Posterior vena cava (tissue), 2 donors: ENCODE measurements around the gene STARD7. TPM values are rescaled to one million over a fixed set of nuclear protein-coding genes. Genes with fewer than 3 reads are reported as not detected.
A peak's percentile ranks its signal among the peaks of the same experiment; 100 is the strongest.
"Not testable (repeated sequence)": the region's sequence is repeated elsewhere in the genome, so short reads cannot be mapped to it uniquely, and the experiment has no call there.

Experiments
- DNase-seq: peaks from one replicate; pipeline ENCODE4 v3.0.0-alpha.2; 2020; ENCODE audit warnings: low spot score
- intact Hi-C, 2 donors: fragments of 100-400 bp; cut with DNase I; formaldehyde crosslinking; loops; one replicate each; pipeline versions ENCODE4 v1.14.1 to v1.14.2; 2022 to 2023
- total RNA-seq, 2 donors: library from RNA; stranded (reverse); fragmentation: NEBNext Ultra II Directional; extraction: Animal tissue kit (Norgen Biotek cat#: 25700); gene quantifications; one replicate each; pipeline ENCODE4 v1.2.1, GENCODE V29; 2021
- donor health status: DM: yes; HTN: yes; CAD: no.
- donor health status: DM: yes; HTN: yes; CAD: no.

The STARD7 gene
- total RNA-seq, 2 donors from 2014 or later: 68.0 to 71.4 TPM

DNA sequence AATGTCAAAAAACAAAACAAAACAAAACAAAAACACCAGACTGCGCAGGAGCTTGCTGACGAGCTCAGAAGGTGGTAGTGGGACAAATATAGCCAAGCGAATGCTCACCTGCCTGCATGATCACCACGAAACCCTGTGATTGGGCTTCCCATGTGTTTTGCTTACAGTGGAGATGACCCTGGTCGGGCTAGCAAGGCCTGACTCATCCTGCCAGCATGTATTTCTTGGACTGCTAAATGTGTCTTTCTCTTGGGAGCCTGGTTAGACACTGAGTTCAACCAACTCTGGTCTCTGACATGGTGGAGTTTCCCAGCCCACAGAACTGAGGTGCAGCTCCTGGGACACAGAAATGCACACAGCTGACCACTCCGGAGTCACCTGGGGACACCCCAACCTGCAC, 32.7 kb downstream of the STARD7 start:
- intact Hi-C loops: no loop called here

DNA sequence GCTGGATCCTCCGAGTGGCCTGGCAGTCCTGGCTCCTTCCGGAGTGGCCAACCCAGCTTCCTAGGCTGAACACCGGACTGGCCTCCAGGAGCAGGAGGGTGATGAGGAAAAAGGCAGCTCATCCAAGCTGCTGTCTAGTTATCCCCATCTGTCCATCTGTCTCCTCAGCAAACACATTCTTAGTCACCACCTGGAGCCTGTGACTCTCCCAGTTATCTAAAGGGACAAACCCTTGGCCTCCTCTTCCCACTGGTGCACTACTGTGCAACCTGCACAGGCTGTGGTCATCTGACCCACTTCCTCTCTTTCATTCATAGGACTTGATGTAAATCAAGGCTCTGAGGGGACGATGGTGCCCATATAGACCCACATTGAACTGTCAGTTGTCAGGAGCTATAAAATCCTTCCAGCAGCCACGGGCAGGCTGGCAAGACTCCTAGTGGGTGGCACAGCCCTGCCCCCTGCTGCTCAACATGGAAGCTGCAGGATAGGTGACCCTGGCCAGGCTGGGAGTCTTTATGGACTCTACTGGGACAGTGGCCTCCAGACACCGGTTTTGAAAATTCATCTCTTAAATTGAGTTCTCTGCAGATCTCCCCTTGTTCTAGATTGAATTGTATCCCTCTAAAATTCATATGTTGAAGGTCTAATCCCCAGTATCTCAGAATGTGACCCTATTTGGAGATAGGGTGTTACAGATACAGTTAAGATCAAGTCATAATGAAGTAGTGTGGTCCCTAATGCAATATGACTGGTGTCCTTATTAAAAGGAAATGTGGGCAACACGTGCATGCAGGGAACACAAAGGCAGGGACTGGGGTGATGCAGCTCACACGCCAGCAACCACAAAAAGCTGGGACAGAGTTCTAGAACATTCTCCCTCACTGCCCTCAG, 34.1 kb downstream of the STARD7 start:
- peak; percentile 89 for DNase-seq

More for the DNA sequence above, 32.7 kb downstream of the STARD7 start:
- DNase-seq: peak; percentile 32

DNA sequence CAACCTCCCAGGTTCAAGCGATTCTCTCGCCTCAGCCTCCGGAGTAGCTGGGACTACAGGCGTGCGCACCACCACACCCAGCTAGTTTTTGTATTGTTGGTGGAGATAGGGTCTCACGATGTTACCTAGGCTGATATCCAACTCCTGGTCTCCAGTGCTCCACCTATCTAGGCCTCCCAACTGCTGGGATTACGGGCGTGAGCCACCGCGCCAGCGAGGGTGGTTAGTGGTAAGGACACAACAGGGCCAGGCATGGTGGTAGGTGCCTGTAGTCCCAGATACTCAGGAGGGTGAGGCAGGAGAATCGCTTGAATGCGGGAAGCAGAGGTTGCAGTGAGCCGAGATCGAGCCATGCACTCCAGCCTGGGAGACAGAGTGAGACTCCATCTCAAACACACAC, 36.8 kb downstream of the STARD7 start:
- intact Hi-C loops: no loop called here
- DNase-seq: peak; percentile 56

More for the DNA sequence above, 34.1 kb downstream of the STARD7 start:
- intact Hi-C loops: no loop called here

DNA sequence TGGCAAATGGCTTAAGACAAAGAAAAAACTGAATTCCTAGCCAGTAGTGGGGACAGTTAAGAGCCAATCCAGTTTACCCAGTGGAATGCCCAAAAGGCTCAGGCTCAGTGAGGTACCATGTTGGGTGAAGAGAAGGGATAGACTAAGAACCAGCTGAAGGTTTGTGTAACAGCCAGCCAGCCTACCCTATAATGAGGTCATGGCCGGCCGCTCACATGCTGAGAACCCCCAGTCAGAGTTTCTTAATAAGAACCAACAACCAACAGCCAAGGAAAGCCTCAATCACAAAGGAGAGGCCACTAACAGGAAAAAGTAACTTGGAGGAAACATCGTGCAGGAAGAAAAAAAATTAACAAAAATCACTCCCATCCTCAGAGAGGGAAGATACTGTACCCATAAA, 38.0 kb downstream of the STARD7 start:
- intact Hi-C loops: no loop called here
- no peak for DNase-seq

DNA sequence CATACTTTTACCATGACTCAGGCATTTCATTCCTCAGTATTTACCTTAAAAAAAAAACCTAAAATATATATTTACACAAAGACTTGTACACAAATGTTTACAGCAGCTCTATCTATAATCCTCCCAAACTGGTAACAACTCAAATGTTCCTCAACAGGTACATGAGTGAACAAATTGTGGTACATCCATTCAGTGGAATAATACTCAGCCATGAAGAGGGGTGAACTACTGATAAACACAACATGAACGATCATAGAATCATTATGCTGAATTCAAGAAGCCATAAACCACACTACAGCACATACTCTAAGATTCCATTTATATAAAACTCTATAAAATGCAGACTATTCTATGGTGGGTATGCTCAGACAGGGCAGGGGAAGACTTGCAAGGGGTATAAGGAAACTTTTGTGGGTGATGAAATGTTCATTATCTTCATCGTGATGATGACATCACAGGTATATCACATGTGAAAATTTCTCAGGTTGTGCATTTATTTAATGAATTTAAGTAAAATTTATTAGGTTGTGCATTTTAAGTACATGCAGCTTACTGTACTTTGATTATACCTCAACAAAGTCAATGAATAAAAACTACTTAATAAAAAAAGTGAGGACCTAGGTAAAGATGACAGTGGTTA, 38.6 kb downstream of the STARD7 start:
- intact Hi-C loops: no loop called here
- no peak for DNase-seq

DNA sequence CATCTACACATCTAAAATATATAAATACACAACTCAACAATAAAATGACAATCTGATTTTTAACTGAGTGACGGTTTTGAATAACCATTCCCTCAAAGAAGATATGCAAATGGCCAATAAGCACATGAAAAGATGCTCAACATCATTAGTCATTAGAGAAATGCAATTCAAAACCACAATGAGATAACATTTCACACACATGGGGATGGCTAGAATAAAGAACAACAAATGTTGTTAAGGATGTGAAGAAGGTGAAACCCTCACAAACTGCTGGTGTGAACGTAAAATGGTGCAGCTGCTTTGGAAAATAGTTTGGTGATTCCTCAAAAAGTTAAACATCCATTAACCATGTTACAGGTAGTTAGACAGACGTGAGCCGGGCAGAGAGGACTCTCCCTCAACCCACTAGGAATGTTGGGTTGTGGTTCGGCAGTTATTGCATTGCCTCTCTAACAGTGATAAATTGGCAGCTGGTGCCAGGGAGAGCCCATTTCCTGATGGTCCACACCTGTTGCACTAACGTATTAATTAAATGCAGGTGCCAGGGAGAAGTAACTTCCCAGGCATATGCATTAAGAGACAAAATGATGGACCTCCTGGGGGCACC, 41.1 kb downstream of the STARD7 start:
- intact Hi-C loops: no loop called here

DNA sequence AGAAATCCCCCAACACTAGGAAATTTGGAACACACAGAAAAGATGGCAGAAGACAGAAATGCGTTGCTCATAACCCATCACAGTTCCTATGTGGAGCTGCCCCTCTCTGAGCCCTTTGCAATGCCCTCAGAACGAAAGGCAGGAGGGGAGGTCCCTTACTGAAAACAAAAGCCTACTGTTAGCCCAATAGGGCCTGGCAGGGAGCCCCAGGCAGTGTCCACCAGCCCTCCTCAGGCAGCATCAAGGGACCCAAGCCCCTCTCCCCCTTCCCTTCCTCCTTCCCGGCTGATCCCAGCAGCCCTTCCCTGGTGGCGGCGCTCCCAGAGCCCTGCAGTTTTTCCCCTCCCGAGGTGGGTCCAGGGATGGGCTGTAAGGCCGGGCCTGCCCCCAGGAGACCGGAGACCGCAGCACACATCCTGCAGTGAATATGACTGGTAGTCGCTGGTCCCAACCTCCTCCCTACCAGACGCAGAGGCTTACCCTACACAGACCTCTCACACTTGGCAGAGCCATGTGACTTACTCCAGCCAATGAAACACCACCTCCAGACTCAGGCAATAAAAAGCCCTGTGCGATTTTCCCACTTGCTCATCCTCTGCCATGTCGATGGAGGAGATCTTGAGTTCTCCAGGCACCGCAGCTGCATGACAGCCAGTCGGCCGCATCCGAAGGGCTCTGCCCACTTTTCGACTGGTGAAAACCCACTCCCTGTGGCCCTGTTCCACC, 44.0 kb downstream of the STARD7 start:
- DNase-seq: peak; percentile 38
- intact Hi-C loops: no loop called here

More for the DNA sequence above, 41.1 kb downstream of the STARD7 start:
- DNase-seq: peak; percentile 40

DNA sequence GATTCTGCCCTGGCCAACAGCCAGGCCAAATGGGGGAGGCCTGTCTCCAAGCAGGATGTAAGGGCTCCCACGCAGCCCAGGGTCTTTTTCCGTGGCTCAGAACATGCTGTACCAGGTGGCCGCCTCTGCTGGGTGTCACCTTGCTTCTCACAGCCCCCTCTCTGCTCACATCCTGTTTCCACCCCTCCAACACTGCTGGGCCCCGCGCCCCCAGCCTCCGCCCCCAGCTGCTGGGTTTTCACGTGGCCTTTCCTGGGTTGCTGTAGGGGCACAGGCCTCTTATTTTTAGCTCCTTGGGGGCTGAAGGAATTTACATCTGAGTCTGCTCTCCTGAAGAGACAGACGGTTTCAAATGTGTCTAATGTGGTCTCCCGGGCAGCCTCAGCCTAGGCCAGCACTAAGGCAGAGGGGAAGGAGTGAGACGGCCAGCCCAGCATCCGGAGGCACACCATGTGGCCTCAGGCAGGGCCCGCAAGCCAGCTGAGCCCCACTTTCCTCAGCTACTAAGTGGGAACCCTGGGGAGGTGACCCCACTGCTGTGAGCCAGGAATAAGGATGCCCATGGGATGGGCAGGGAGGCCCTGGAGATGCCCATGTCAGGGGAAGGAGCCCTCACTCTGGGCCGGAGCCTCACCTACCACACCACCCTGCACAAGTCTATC, 44.7 kb downstream of the STARD7 start:
- intact Hi-C loops: no loop called here

DNA sequence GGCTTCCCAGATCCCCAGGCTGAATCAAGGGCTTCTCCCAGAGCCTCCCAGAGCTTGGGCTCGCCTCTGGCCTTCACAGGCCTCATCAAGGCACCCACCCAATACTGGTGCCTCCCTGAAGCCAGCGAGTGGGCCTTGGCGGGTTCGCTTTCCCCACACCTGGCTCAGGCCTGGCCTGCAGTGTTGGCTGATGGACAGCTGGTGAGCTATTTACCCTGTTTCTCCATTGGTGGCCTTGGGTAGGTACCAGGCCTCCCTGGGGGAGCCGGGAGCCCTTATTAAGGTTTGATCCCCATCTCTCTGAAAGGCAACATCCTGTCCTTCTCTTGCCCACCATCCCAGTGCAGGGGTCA, 45.2 kb downstream of the STARD7 start:
- DNase-seq: peak; percentile 37
- intact Hi-C loops: no loop called here

More for the DNA sequence above, 44.7 kb downstream of the STARD7 start:
- DNase-seq: peak; percentile 76

DNA sequence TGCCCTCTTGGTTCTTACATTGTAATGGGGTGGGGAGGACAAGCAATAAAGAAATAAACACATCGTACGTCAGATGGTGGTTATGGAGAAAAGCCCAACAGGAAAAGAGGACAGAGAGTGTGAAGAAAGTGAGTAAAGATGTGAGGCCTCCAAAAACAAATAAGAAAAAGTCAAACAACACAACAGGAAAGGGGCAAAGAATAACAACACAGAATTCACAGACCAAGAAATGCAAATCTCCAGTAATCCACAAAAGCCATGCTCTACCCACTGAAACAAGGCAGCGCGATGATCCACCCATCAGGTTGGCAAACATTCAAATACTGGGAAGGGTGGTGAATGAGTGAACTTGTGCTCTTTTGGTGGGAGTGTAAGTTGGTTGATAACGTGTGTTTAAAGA, 46.7 kb downstream of the STARD7 start:
- intact Hi-C loops: no loop called here
- no peak for DNase-seq

DNA sequence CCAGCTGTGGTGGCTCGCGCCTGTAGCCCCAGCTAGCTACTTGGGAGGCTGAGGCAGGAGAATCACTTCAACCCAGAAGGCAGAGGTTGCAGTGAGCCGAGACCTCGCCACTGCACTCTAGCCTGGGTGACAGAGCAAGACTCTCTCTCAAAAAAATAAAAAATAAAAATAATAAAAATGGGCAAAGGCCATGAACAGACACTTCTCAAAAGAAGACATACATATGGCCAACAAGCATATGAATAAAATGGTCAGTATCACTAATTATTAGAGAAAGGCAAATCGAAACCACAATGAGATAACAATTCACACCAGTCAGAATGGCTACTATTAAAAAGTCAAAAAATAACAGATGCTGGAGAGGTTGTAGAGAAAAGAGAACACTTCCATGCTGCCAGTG, 48.3 kb downstream of the STARD7 start:
- DNase-seq, intact Hi-C loops: not testable (repeated sequence)

DNA sequence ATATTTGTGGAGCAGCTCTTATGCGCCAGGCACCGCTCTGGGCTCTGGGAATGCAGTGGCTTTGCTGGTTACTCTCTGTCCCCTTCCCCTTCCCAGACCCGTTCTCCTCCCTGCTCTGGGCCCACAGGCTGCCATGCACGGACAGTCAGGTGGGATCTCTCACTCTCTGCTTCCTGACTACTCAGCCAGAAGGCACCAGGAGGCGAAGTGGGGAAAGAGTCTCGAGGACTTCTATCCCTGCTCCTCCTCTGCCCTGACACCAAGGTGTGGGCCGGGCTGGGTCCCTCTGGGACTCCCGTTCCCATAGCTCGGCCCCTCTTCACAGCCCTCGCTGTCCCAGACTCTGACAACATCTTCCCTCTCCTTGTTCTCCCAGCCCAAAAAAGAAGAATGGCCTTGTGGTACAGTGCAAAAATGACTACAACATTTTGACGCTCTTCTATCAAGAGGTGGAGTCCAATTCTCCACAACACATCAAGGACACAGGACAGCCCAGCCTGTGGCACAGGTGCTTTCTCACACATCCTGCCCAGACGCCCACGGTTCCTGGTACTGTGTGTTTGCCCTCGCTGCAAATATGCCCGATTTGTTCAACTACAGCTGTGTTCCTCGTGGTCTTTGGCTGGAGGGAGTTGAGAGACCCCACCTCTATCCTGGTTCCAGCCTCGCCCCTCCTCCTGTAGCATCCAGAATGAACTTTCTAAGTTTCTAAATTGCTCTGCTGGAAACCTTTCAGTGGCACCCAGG, 49.4 kb downstream of the STARD7 start:
- peak; percentile 67 for DNase-seq
- intact Hi-C loops: no loop called here

DNA sequence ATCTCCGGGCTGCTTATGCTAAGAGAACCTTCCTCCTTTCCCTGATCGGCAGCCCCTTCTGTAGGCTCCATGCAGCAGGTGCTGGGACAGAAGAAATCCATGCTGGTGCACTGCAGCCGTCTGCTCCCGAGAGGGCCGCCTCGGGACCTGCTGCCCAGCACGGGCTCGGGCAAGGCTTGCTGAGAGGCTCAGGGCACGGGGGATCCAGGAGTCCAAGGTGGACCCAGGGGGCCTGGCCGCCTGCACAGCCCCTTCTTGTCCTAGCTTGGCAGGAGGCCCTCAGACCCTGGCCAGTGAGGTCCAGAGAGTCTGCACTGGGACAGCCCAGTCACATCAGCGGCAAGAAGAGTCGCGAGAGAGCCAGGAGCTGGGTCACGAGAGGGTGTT, 50.1 kb downstream of the STARD7 start:
- DNase-seq: peak; percentile 79
- intact Hi-C loops: no loop called here

DNA sequence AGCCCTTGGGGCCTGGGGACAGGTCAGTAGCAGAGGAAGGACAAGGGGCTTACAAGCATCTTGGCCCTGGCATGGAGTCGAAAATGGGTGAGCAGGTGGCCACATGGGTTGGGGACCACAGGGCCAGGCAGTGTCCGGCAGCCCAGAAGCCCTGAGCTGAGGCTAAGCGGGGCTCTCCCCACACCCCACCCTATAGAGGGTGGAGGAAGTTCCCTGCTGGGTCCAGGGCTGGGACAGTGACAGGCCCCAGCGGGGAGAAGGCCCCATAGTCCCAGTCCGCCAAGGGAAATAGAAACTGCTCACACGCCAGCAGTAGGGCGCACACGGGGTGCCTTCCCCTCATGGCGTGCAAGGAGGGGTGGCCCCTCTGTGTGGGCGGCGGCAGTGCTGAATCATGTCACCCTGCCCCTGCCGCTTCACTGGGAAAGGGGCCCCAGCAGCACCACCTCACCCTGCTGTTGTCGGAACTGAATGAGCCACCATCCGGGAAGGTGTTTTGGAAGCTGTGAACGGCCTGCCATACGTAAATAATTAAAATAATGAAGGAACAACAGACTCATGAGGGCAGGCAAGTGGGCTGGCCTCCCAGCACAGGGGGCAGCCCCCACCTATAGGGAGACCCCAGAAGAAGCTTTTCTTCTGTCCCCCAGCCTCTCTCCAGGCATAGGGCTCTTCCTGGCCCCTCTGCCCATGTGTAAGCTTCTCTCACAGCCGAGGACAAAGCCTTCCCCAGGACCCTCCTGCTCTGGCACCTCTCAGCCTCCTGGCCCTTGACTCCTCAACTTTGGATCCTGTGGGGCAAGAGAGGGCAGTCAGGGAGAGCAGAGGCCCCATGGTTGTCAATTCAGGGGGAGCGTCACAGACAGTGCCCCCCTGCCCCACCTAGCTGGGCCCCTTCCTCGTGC, 50.7 kb downstream of the STARD7 start:
- DNase-seq: peak; percentile 69
- intact Hi-C loops: no loop called here

DNA sequence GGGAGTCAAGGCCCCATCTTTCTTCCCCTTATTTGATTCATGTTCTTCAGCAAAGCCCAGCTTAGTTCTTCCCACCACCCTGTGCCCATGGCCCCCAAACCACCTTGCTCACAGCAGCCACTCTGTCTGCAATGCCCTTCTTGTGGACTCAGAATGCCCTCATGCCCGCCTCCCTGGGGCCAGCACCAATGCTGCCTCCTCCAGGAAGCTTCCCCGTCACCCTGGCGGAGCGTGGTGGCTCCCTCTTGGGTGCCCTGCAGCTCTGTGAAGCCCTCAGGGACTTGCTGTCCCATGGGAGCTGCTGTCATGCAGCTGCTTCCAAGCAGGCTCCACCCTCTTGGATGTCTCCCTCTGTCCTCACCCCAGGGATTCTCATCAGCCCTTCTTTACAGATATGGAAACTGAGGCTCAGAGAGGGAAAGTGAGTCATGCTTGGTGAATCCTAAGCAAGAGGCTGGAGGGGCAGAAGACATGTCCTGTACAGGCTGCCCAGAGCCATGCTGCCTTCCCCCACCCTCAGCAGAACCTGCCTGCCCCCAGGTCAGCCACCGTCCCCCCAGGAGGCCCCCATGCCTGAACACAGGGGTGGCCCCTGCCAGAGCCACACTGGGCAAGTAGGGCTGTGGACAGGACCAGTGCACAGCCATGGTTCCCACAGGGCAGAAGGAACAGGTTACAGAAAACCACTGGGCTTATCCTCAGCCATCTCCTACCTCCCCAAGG, 51.5 kb downstream of the STARD7 start:
- intact Hi-C loops: no loop called here
- peak; percentile 45 for DNase-seq

DNA sequence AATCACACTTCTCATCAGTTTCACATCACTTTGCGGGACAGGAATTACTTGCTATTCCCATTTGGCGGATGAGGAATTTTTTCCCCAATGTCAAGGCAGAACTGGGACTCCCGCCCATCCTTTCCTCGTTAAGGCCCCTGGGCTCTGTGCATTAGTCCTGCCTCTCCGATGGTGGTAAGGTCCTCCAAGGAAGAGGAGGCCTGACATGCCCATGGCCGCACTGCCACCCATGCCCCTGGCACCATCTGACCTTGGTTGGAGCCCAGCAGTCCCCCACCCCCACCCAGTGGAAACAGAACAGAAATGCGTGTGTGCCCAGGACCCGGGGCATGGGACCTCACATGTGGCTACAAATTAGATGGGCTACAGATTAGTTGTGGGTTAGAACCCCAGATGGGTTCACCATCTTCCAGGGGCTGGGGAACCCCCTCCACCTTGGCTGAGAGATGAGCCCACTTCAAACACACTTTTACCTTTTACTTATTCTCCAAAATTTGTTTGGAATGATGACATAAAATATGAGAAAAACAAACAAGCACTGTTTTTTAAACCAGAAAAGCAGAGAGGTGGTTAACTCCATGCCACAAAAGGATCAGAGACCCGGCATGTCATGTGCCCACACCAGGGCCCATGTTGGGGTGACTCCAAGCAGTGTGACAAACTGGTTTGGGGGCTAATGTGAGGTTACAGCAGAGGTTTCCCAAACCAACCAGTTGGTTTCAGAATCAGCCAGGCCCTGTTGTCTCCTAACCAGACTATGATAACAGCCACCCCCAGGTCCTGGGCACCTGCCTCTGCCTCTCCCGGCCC, 52.4 kb downstream of the STARD7 start:
- intact Hi-C loops: no loop called here
- peak; percentile 41 for DNase-seq
